GM19328 (cell line): ENCODE results near the gene SNX1.
"Not testable (repeated sequence)": the region's sequence is repeated elsewhere in the genome, so short reads cannot be mapped to it uniquely, and the experiment has no call there.

Experiments used
- ATAC-seq: cut with Tn5 transposase; IDR thresholded peaks from one replicate; pipeline ENCODE4 v1.9.1; 2021; ENCODE audit warnings: mild to moderate bottlenecking, moderate library complexity; ENCODE audit not compliant: unreplicated experiment

Gene SNX1

GRCh38 chr15:64095795-64096667 lies at the start of gene SNX1:
Gene SNX1 (plus strand): TSS chr15:64095982. CDS start chr15:64096014, 32 bp downstream.
- peak; percentile 47 for ATAC-seq

- ATAC-seq: no peak
Measured at GRCh38 chr15:64046421-64047153, 49.2 kb upstream of the SNX1 start, which contains the start of gene DAPK2. Gene DAPK2 (minus strand): TSS chr15:64046485. CDS start chr15:64040261, 6,224 bp downstream.

- ATAC-seq: no peak
Measured at GRCh38 chr15:64048781-64049460, 46.9 kb upstream of the SNX1 start.

GRCh38 chr15:64050281-64051092 lies 45.3 kb upstream of the SNX1 start:
- ATAC-seq: no peak

GRCh38 chr15:64051093-64051402 lies 44.7 kb upstream of the SNX1 start:
- no peak for ATAC-seq

- ATAC-seq: no peak
Measured at GRCh38 chr15:64051407-64052259, 44.1 kb upstream of the SNX1 start.

GRCh38 chr15:64052925-64053491 lies 42.8 kb upstream of the SNX1 start:
- ATAC-seq: no peak

- ATAC-seq: not testable (repeated sequence)
Measured at GRCh38 chr15:64053674-64054073, 42.1 kb upstream of the SNX1 start.

- ATAC-seq: no peak
Measured at GRCh38 chr15:64058279-64058678, 37.5 kb upstream of the SNX1 start.

GRCh38 chr15:64059104-64059503 lies 36.7 kb upstream of the SNX1 start:
- ATAC-seq: not testable (repeated sequence)

GRCh38 chr15:64060716-64061115 lies 35.1 kb upstream of the SNX1 start:
- ATAC-seq: no peak

GRCh38 chr15:64066451-64066850 lies 29.3 kb upstream of the SNX1 start:
- ATAC-seq: no peak

GRCh38 chr15:64067564-64068030 lies 28.2 kb upstream of the SNX1 start:
- no peak for ATAC-seq

- ATAC-seq: no peak
Measured at GRCh38 chr15:64068133-64068532, 27.6 kb upstream of the SNX1 start.

GRCh38 chr15:64070106-64070505 lies 25.7 kb upstream of the SNX1 start:
- ATAC-seq: no peak

- no peak for ATAC-seq
Measured at GRCh38 chr15:64070965-64071851, 24.6 kb upstream of the SNX1 start.

- ATAC-seq: no peak
Measured at GRCh38 chr15:64071931-64072765, 23.6 kb upstream of the SNX1 start.
